ENCODE results near the gene MTO1.

- TF ChIP-seq, protein P1, sequence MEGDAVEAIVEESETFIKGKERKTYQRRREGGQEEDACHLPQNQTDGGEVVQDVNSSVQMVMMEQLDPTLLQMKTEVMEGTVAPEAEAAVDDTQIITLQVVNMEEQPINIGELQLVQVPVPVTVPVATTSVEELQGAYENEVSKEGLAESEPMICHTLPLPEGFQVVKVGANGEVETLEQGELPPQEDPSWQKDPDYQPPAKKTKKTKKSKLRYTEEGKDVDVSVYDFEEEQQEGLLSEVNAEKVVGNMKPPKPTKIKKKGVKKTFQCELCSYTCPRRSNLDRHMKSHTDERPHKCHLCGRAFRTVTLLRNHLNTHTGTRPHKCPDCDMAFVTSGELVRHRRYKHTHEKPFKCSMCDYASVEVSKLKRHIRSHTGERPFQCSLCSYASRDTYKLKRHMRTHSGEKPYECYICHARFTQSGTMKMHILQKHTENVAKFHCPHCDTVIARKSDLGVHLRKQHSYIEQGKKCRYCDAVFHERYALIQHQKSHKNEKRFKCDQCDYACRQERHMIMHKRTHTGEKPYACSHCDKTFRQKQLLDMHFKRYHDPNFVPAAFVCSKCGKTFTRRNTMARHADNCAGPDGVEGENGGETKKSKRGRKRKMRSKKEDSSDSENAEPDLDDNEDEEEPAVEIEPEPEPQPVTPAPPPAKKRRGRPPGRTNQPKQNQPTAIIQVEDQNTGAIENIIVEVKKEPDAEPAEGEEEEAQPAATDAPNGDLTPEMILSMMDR (IDR thresholded peaks at IDR 0.05 in 8 of 11, conservative IDR thresholded peaks at IDR 0.05 in 3 of 11) = no peak
- TF ChIP-seq POLR2AphosphoS5 (IDR thresholded peaks at IDR 0.05) (no peak), POLR2A (IDR thresholded peaks at IDR 0.05) (no peak)
Observed at GRCh38 chr6:73515204-73515655, 53.7 kb downstream of the MTO1 start.

Data from spleen (tissue), 7 donors.